HEK293 (cell line): ENCODE results near the gene ZNF396.

Experiments
- GLI2 ChIP-seq: fragments of 450-650 bp; formaldehyde crosslinking; IDR thresholded peaks from 2 replicates; pipeline ENCODE4; 2017; ENCODE audit warnings: missing biosample characterization, missing genetic modification characterization, low read depth, borderline replicate concordance
- GLIS2 ChIP-seq: fragments of 450-650 bp; formaldehyde crosslinking; IDR thresholded peaks from 2 replicates; pipeline ENCODE4 v1.5.1; 2016; ENCODE audit warnings: missing biosample characterization, missing genetic modification characterization
- KLF16 ChIP-seq: fragments of 450-650 bp; formaldehyde crosslinking; IDR thresholded peaks from 2 replicates; pipeline ENCODE4 v1.5.1; 2017; ENCODE audit warnings: missing biosample characterization, missing genetic modification characterization
- MEIS1 ChIP-seq: sonication (generic); formaldehyde crosslinking; IDR thresholded peaks from 2 replicates; pipeline ENCODE4 v1.8.1; 2022; ENCODE audit warnings: missing genetic modification reagents, mild to moderate bottlenecking, borderline replicate concordance
- PATZ1 ChIP-seq: fragments of 450-650 bp; formaldehyde crosslinking; IDR thresholded peaks from 2 replicates; pipeline ENCODE4 v1.5.1; 2016; ENCODE audit warnings: missing biosample characterization, missing genetic modification characterization
- PRDM10 ChIP-seq: fragments of 450-650 bp; formaldehyde crosslinking; IDR thresholded peaks from 2 replicates; pipeline ENCODE4 v1.5.1; 2016; ENCODE audit warnings: missing biosample characterization, missing genetic modification characterization
- REST ChIP-seq: fragments of 450-650 bp; formaldehyde crosslinking; IDR thresholded peaks from 2 replicates; pipeline ENCODE4 v1.5.1; 2016; ENCODE audit warnings: missing biosample characterization, missing genetic modification characterization
- SP3 ChIP-seq: fragments of 450-650 bp; formaldehyde crosslinking; IDR thresholded peaks from 2 replicates; pipeline ENCODE4 v1.5.1; 2016; ENCODE audit warnings: missing biosample characterization, missing genetic modification characterization
- ZBTB7A ChIP-seq: fragments of 450-650 bp; formaldehyde crosslinking; IDR thresholded peaks from 2 replicates; pipeline ENCODE4 v1.5.1; 2016; ENCODE audit warnings: low read depth, missing biosample characterization, missing genetic modification characterization
- ZNF19 ChIP-seq: fragments of 450-650 bp; formaldehyde crosslinking; IDR thresholded peaks from 2 replicates; pipeline ENCODE4; 2016; ENCODE audit warnings: missing biosample characterization, missing genetic modification characterization, low read depth
- ZNF214 ChIP-seq: fragments of 450-650 bp; formaldehyde crosslinking; IDR thresholded peaks from 2 replicates; pipeline ENCODE4 v1.5.1; 2017; ENCODE audit warnings: missing biosample characterization, mild to moderate bottlenecking, missing genetic modification characterization, borderline replicate concordance
- ZNF239 ChIP-seq: fragments of 450-650 bp; formaldehyde crosslinking; IDR thresholded peaks from 2 replicates; pipeline ENCODE4 v1.5.1; 2016; ENCODE audit warnings: missing biosample characterization, missing genetic modification characterization
- ZNF350 ChIP-seq: fragments of 450-650 bp; formaldehyde crosslinking; IDR thresholded peaks from 2 replicates; pipeline ENCODE4 v1.5.0; 2017; ENCODE audit warnings: missing biosample characterization, mild to moderate bottlenecking, missing genetic modification characterization
- ZNF513 ChIP-seq: fragments of 450-650 bp; IDR thresholded peaks from 2 replicates; pipeline ENCODE4 v1.5.1; 2018; ENCODE audit warnings: missing biosample characterization, missing genetic modification characterization
- ZNF549 ChIP-seq: fragments of 450-650 bp; IDR thresholded peaks from 2 replicates; pipeline ENCODE4 v1.5.1; 2018; ENCODE audit warnings: missing biosample characterization, missing genetic modification characterization, mild to moderate bottlenecking, inconsistent platforms, moderate library complexity
- ZNF580 ChIP-seq: fragments of 450-650 bp; formaldehyde crosslinking; IDR thresholded peaks from 2 replicates; pipeline ENCODE4 v1.5.1; 2016; ENCODE audit warnings: missing biosample characterization, missing genetic modification characterization
- ZNF670 ChIP-seq: fragments of 450-650 bp; formaldehyde crosslinking; IDR thresholded peaks from 2 replicates; pipeline ENCODE4 v1.5.1; 2016; ENCODE audit warnings: missing biosample characterization, missing genetic modification characterization, low read depth
- ZNF791 ChIP-seq: fragments of 450-650 bp; formaldehyde crosslinking; IDR thresholded peaks from 2 replicates; pipeline ENCODE4 v1.5.1; 2016; ENCODE audit warnings: missing biosample characterization, missing genetic modification characterization
- ZNF830 ChIP-seq: fragments of 450-650 bp; IDR thresholded peaks from 2 replicates; pipeline ENCODE4 v1.5.0; 2018; ENCODE audit warnings: missing biosample characterization, missing genetic modification characterization, low read depth, mild to moderate bottlenecking, moderate library complexity
- ZNF843 ChIP-seq: fragments of 450-650 bp; formaldehyde crosslinking; IDR thresholded peaks from 2 replicates; pipeline ENCODE4 v1.5.1; 2016; ENCODE audit warnings: missing biosample characterization, missing genetic modification characterization

ZNF396 gene

GRCh38 chr18:35376742-35377695 lies at the start of gene ZNF396 (continued):
- no peak for TF ChIP-seq ZNF830 (tag by site-specific recombination)
- no peak for TF ChIP-seq ZNF513
- no peak for TF ChIP-seq ZNF549 (tag by site-specific recombination)
- TF ChIP-seq GLIS2: peak; percentile 68
- TF ChIP-seq ZNF580 (tag by site-specific recombination): peak; percentile 64
- TF ChIP-seq SP3 (tag by site-specific recombination): peak; percentile 74
- no peak for TF ChIP-seq ZNF350 (tag by site-specific recombination)
- TF ChIP-seq ZNF791 (tag by site-specific recombination): no peak
- TF ChIP-seq ZNF19 (tag by site-specific recombination): no peak
- TF ChIP-seq MEIS1 (CRISPR knock-in tag): no peak
- no peak for TF ChIP-seq ZNF214
- TF ChIP-seq ZBTB7A (tag by site-specific recombination): no peak
- peak; percentile 57 for TF ChIP-seq PRDM10
- no peak for TF ChIP-seq REST (tag by site-specific recombination)
- TF ChIP-seq KLF16 (tag by site-specific recombination): peak; percentile 73
- TF ChIP-seq PATZ1 (tag by site-specific recombination): peak; percentile 64
- 0 out of 2 replicates have a peak, but pooled peaks have one; percentile 33 for TF ChIP-seq ZNF843 (tag by site-specific recombination)
- no peak for TF ChIP-seq ZNF670
- TF ChIP-seq GLI2: no peak
- no peak for TF ChIP-seq ZNF239 (tag by site-specific recombination)
- TF ChIP-seq, all 188 proteins: peak for 35
